NCI-H510A treated with DMSO at 0.1 percent for 48 hours (cell line): ENCODE data around the gene RASGRF1.
A peak's percentile ranks its signal among the peaks of the same experiment; 100 is the strongest.

Experiments
- DNase-seq: peaks from one replicate; lab custom pipeline; 2025; lab: John Stamatoyannopoulos, UW

The RASGRF1 gene

GRCh38 chr15:79101866-79102581 is 11.4 kb upstream of the RASGRF1 start:
- DNase-seq, result no peak

DNA sequence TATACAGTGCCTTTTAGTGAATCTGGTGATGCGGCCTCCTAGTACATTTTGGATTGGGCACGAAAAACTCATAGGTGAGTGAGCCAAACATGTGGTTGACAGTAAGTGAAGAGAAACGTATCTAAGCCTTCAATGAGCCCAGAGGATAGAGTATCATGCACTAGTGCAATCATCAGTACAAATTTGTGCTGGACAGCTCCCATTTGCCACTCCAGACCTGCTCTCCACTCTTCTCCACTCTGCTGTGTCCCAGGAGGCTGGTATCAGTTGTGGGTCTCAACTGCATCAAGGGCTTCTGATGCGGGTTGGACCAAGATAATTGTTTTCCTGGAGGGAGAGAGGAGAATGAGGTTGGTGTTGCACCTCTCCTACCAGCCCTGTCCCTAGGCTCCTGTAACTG is 9.1 kb upstream of the RASGRF1 start:
- no peak for DNase-seq

DNA sequence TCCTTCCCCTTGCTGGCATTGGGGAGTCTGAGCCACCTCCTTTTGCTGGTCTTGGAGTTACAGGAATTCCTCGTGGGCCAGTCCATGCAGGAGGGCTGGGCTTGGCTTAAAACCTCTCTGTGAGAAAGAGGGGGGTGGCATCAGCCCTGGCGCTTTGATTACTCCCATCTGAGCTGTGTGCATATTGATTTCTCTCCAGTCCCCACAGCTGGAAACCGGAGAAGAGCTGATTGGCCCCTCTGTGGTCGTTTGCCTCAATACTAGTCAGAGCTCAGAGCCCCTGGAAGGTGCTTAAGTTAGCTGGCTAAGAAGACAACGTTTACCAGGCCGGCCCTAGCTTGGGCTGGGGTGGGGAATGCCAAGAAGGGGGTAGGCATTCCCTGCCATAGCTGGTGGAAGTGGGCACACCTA is 4.0 kb upstream of the RASGRF1 start:
- no peak for DNase-seq

DNA sequence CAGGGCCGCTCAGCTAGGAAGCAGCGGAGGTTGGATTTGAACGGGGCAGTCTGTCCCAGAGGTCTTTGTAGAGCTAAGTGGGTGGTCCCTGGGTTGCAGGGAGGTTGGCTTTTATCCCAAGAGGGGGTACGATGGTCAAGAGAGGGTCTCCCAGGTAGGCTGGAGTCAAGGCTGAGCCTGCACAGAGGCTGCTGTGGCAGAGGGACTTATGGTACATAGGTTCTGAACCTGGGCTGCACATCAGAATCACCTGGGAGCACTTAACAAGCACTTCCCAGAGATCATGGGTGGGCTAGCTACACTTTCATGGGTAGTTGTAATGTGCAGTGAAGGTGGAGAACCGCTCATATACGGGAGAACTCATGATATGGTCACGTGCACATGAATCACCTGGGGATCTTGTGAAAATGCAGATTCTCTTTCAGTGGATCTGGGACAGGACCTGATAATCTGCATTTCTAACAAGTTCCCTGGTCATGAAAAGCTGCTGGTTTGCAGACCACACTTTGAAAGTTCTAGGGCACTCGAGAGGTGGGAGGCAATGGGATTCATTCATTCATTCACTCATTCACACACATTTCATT is 2.9 kb upstream of the RASGRF1 start:
- DNase-seq, result no peak

DNA sequence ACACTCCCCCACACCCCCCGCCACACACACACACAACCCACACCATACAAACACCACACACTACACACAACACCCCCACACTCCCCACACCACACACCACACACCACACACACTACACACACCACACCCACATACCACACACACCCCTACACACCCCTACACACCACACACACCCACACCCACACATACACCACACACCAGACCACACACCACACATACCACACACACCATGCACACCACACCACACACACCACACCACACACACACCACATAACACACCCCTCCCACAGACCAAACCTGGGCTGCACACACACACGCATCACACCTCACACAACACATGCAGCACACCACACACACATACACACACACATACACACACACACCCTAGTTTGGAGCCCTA is 1.8 kb upstream of the RASGRF1 start:
- DNase-seq, result no peak

DNA sequence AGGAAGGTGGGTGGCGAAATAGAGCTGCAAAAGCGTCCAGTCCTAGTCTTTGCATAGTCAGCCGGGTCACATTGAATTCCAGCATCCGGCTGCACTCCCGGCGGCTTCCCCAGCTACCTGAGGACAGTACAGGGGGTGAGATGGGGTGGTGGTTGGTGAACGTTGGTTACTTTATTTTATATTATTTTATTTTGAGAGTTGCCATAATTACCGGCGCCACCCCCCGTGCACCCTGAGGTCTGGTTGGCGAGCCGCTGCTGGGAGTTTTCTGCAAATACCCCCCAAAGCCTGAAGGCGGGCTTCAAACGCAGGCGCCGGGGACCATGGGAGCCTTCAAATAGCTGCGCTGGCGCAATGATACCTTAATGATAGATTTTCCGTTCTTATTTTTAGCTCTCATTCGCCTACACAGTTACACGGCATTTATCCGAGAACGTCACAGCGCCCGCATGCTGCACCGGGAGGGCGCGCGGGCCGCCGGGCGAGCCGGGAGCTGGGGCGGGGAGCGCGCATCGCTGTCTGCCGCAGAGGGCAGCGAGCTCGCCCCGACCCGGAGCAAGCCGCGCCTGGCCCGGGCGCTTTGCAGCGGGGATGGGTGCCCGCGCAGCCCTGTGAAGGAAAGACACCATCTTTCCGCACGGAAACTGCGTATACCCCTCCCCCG is 756 bp upstream of the RASGRF1 start:
- DNase-seq, result peak; percentile 7

DNA sequence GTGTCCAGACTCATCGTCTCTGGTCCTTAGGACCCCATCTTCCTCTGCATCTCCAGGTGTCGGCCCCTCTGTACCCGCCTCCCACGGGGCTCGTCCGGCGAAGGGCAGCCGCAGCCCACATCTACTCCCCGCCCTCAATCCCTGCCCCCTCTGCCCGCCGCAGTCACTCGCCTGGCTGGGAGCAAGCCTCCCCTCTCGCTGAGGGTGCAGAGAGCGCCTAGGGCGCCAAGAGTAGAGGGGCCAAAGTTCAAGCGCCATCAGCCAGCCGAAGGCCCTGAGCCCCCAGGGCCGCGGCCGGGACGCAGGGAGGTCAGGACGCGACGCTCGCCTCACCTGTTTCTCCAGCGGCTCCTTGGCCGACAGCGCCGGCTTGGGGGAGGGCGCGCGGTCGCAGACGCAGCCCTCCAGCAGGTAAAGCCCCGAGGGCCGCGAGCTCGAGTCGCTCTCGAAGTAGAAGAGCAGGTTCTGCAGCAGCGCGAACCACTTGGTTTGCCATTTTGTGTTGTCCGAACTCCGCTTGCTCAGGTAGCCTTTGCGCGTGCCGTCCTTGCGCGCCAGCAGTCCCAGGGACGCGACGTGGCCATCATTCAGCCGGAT is 592 bp downstream of the RASGRF1 start:
- no peak for DNase-seq

- no peak for DNase-seq
These were observed 1.2 kb downstream of the RASGRF1 start for GRCh38 chr15:79089331-79089889.

- no peak for DNase-seq
These were observed 2.0 kb downstream of the RASGRF1 start for GRCh38 chr15:79088426-79089205.

- DNase-seq, result no peak
These were observed 3.8 kb downstream of the RASGRF1 start for GRCh38 chr15:79086814-79087213.

DNA sequence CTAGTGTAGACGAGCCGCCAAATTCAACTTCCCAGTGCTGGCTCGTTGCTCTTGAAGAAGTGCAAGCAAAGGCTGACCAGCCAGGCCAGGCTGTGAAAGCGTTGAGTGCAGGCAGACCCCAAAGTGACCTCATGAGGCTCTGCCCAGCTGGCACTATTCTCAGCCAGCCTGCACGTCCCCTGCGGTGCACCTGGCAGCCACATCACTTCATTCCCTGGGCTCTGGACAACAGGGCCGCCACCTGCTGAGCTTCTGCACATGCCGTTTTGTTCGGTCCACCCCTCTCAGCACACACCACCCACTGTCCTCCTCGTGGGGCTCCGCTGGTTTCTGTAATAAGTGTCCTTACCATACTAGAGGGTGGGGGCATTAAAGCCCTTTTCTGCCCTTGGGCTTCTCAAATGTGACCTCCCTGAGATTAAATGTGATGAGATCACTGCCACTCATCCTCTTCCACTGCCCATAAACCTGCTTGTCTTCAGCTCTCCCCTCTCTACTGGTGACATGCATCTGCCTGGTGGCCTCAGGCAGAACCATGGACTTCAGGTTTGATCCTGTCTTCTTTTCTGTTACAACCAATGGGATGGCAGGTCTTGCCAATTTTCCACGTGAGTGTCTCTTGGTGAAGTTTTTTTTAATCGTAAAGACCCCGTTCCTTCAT is 6.1 kb downstream of the RASGRF1 start:
- peak; percentile 16 for DNase-seq

DNA sequence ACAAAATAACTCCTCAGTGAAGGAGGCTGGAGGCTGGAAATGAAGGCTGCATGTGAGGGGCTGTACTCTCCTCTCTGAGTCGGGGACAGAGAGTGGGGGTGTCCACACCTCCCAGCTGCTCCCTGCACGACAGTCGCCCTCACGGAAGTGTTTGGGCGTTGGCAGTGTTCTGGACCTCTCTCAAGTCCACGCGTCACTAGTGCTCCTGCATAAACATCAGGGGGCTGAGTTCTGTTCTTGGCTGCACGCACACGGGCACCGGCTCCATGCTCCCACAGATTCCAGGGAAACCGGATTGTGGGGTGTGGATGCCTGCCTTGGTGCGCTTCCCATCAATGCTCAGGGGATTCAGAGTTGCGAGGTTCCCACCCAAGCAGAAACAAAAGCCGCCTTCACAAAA is 7.4 kb downstream of the RASGRF1 start:
- no peak for DNase-seq

- no peak for DNase-seq
These were observed 8.1 kb downstream of the RASGRF1 start for GRCh38 chr15:79082363-79083070.

DNA sequence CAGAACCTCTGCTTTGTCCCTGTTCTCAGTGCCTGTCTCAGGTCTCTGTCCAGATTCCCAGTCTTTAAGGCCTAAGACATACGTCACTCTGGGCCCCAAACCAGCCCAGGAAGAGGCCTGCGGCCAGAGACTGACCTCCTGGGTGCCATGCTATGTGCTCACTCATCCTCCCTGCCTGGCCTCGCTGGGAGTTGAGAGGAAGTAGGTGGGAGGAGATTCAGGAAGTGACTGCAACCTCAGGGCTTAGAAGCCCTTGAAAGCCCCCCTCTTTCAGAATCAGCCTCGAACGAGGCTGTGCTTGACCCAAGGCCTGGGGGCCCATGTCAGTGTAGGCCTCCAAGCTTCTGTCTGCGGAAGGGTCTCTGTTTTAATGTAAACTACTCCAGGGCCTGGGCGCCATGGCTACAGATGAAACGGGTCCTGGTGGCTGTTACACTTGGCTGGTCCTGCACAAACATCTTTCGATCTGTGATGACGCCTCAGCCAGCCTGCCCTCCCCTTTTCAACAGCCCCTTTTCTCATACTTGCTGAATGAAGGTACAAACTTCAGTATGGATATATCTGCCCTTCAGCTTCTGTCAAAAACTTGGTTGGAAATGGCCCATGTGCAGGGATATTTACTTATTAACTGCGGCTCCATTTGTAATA is 11.7 kb downstream of the RASGRF1 start:
- DNase-seq, result no peak

DNA sequence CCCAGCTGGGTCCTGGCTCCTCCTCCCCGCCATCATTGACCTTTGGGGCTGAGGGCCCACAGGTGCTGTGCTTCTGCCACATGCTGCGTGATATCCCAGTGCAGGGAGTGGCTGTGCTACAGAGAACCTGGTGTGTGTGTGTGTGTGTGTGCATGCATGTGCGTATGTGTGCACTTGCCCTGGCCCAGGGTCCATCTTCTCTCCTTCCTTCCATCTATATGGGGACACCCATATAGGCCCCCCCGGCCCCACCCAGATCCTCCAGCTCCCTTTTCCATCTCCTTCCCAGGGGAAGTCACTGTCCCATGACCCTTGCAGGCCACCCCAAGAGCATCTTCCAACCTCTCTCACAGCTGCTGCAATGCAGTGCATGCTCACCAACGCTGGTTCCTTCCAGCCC is 12.6 kb downstream of the RASGRF1 start:
- no peak for DNase-seq

DNA sequence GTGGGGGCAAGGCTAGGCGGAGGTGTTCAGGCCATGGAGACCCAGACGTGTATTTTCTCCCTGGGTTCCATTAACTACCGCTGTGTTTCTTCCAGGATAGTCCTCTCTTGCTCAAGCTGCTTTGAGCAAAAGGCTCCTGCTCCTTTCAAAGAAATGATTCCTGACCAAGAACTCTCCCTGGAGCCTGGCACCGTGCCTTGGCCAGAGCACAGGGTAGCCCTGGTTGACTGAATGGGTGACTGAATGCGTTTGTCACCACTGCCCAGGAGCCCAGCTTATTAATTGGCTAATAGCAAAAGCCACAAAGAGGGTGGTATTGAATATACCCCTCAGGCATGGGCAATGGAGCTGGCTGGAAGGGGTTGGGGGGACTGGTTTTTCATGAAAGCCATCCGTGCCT is 13.9 kb downstream of the RASGRF1 start:
- DNase-seq, result no peak

- no peak for DNase-seq
These were observed 15.3 kb downstream of the RASGRF1 start for GRCh38 chr15:79075256-79075655.

DNA sequence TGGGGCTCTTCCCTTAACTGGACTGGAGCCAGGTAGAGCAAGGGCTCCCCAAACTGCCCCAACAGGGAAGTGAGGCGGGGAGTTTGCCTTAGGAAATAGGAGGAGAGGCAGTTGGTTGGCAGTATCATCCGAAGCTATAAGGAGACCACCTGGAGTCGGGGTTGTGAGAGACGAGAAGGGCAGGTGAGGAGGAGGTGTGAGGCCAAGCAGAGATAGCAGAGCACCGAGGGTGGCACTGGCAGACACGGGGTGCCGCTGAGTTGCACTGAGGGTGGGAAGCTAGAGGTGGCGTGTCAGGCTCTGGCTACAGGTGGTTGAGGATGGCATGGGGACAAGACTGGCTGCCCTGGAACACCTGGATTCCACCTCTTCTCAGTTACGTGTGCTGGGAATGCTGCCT is 17.2 kb downstream of the RASGRF1 start:
- DNase-seq, result no peak

DNA sequence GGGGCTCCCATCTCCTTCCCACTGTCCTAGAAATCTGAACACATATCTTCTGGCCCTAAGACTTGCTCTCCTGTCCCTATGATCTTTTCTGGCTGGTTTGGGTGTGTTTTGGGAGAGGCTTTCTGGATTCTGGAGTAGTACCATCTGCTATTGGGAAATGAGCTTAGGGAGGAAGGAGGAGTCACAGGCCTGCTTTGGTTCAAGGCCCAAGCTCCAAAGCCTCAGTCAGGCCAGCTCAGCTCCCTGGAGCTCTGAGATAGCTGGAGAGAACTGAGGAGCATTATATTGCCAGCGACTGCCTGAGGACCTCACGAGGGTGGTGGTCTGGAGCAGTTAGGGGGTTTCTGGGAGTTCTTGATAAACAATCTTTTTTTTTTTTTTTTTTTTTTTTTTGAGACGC is 18.7 kb downstream of the RASGRF1 start:
- no peak for DNase-seq

GRCh38 chr15:79068790-79069189 is 21.8 kb downstream of the RASGRF1 start:
- DNase-seq, result no peak
